Right kidney (tissue), 1 donor: ENCODE measurements around the gene PRTG.
"Not testable (repeated sequence)": the region's sequence is repeated elsewhere in the genome, so short reads cannot be mapped to it uniquely, and the experiment has no call there.

ENCODE experiments used
- DNase-seq: peaks from one replicate; pipeline ENCODE4 v3.0.0-alpha.2; 2016

The PRTG gene

GRCh38 chr15:55696221-55696620 is 46.7 kb downstream of the PRTG start:
- no peak for DNase-seq

GRCh38 chr15:55695432-55695831 is 47.5 kb downstream of the PRTG start:
- no peak for DNase-seq

- DNase-seq: no peak
These were observed 48.3 kb downstream of the PRTG start for GRCh38 chr15:55694652-55695150.

GRCh38 chr15:55693116-55693515 is 49.8 kb downstream of the PRTG start:
- DNase-seq: not testable (repeated sequence)

GRCh38 chr15:55687792-55688191 is 55.2 kb downstream of the PRTG start:
- no peak for DNase-seq

- DNase-seq: no peak
These were observed 57.7 kb downstream of the PRTG start for GRCh38 chr15:55685286-55685685.

GRCh38 chr15:55683376-55683775 is 59.6 kb downstream of the PRTG start:
- DNase-seq: no peak

- no peak for DNase-seq
These were observed 61.3 kb downstream of the PRTG start for GRCh38 chr15:55681631-55682030.

- no peak for DNase-seq
These were observed 66.4 kb downstream of the PRTG start for GRCh38 chr15:55676507-55676906.

- no peak for DNase-seq
These were observed 69.7 kb downstream of the PRTG start for GRCh38 chr15:55673287-55673686.

- DNase-seq: no peak
These were observed 73.7 kb downstream of the PRTG start for GRCh38 chr15:55669270-55669669.

- no peak for DNase-seq
These were observed 77.2 kb downstream of the PRTG start for GRCh38 chr15:55665605-55666227.

GRCh38 chr15:55661428-55661827 is 81.5 kb downstream of the PRTG start:
- no peak for DNase-seq

GRCh38 chr15:55660153-55660552 is 82.8 kb downstream of the PRTG start:
- DNase-seq: no peak

GRCh38 chr15:55659481-55659880 is 83.5 kb downstream of the PRTG start:
- no peak for DNase-seq

- DNase-seq: no peak
These were observed 84.1 kb downstream of the PRTG start for GRCh38 chr15:55658886-55659285.

GRCh38 chr15:55654561-55655031 is 88.4 kb downstream of the PRTG start:
- no peak for DNase-seq

- DNase-seq: no peak
These were observed 90.0 kb downstream of the PRTG start for GRCh38 chr15:55652909-55653495.

GRCh38 chr15:55652359-55652758 is 90.6 kb downstream of the PRTG start:
- no peak for DNase-seq

- DNase-seq: no peak
These were observed 93.9 kb downstream of the PRTG start for GRCh38 chr15:55649058-55649423.

GRCh38 chr15:55638764-55639163 is 104.2 kb downstream of the PRTG start:
- no peak for DNase-seq

GRCh38 chr15:55637086-55637485 is 105.9 kb downstream of the PRTG start:
- no peak for DNase-seq

GRCh38 chr15:55633731-55634130 is 109.2 kb downstream of the PRTG start:
- no peak for DNase-seq

- DNase-seq: no peak
These were observed 110.5 kb downstream of the PRTG start for GRCh38 chr15:55632434-55632833.
